Ovary (tissue), 3 donors: ENCODE measurements around the gene CHD9.

Source experiments
- CTCF ChIP-seq, 3 donors: fragments of 450-650 bp in 2 of 3; fragments of 200-600 bp in 1 of 3; IDR thresholded peaks; one replicate each; pipeline versions ENCODE4 v1.5.1 to v1.8.0; 2016 to 2022; ENCODE audit warnings: antibody characterized with exemption in 3 of 3, mild to moderate bottlenecking in 1 of 3
- EP300 ChIP-seq: sonication (generic); formaldehyde crosslinking; IDR thresholded peaks from one replicate; pipeline ENCODE4 v1.6.1; 2017; ENCODE audit warnings: antibody characterized with exemption
- POLR2A ChIP-seq: fragments of 450-650 bp; IDR thresholded peaks from one replicate; pipeline ENCODE4 v1.6.1; 2017; ENCODE audit warnings: antibody characterized with exemption, mild to moderate bottlenecking, moderate library complexity
- donor health status: DM: no; HTN: no; CAD: no.

DNA sequence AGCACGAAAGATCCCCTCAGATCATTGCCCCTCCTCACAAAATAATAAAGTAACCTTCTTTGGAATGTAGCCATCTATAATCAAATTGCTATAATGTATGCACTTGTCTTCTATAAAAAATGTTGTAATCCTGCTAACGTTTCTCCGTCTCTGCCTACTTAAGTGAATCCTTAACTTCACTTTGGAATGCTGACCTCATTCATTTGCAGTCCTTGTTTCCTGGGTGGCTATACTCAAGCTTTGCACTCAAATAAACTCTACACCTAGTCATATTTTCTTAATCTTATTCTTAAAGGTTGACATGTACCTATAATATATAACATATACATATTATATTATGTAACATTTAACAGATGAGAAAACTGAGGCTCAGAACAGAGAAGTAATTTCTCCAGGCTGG lies 24.8 kb upstream of the CHD9 start:
- TF ChIP-seq CTCF (IDR thresholded peaks at IDR 0.05) (no peak), POLR2A (no peak), EP300 (no peak)
